NCI-H2196 (cell line): ENCODE results near the gene RNASET2.

Experiments used
- DNase-seq: peaks from one replicate; lab custom pipeline; 2025; ENCODE audit not compliant: unreplicated experiment; lab: John Stamatoyannopoulos, UW

RNASET2 gene, protein sequence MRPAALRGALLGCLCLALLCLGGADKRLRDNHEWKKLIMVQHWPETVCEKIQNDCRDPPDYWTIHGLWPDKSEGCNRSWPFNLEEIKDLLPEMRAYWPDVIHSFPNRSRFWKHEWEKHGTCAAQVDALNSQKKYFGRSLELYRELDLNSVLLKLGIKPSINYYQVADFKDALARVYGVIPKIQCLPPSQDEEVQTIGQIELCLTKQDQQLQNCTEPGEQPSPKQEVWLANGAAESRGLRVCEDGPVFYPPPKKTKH

DNA sequence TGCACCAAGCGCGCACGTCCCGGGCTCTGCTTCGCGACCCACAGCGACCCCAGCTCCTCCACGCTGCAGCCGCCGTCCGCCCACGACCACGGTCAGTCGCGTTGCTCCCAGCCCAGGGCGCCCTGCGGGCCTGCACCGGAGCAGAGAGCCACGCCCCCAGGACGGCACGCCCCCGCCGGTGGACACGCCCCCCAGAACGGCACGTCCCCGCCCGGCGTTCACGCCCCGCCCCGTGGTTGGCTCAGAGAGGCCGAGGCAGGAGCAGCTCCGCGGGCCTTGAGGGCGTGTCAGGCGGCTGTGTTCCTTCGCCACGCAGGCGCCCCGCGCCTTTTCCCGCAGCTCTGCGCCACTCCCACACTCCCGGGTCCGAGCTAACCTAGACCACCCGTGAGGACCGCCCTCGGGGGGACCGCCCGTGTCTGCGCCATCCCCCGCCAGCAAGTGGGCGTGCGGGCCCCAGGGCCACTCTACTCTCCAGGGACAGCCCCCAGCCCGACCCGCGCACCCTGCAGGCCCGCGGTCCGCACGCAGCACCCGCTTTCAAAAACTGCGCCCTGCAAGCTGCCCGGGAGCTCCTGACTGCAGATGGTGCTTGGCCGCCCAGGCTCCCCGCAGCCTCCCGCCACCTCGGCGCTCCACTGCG is at the start of gene RNASET2:
Gene RNASET2, minus strand, starts transcription at position 107 of the 643 bp plus-strand sequence. CDS start 368 bp downstream, outside the sequence.
- peak; percentile 77 for DNase-seq

DNA sequence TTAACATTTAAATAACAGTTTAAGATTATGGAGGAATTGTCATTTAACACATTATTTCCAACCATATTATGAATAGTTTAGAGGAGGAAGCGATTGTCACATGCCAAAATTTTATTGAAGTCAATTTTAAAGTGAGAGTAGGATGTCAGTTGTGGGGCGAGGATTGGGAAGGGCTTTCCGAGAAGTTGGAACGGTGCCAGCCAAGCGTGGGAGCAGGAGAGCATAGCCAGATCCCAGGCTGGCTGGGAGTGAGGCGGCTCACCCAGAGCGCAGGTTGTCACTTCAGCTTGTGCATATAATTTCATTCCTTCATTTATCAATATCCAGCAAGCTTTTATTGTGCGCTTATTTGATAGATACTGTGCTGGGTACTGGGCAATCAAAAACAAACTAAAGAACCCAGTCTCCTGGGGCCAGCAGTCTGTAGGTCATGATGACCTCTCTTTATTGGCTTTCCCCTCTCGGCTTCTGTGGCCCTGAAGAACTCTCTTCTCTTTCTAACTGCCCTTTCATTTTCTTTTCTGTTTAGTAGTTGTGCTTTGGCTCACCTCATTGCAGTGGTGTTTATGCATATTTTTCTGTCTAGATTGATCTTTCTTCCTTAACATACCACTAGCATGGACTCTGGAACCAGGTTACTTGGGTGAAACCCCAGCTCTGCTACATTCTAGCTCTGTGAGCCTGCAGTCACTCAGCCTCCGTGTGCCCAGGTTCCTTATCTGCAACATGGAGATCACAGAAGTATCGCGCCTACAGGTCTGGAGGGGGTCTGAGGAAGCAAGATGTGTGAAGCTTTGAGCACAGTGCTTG is 49.2 kb upstream of the RNASET2 start:
- no peak for DNase-seq

DNA sequence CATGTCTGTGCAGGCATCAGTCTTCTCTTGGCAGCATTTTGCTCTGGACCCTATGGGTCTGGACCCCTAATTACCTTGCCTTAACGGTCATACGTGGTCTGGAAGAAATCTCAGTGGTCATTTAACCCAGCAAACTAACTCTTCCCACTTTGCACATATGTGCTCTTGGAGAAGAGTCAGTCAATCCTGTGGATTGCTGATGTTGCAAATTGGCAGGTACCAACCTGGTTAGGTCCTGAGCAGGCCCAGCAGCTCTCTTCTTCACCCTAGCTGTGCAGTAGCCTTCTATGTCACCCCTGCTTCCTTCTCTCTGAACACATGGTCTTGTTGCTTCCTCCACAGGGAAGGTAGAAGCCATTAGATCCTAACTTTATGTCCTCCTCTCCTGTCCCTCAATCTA is 44.4 kb upstream of the RNASET2 start:
- DNase-seq, result no peak

DNA sequence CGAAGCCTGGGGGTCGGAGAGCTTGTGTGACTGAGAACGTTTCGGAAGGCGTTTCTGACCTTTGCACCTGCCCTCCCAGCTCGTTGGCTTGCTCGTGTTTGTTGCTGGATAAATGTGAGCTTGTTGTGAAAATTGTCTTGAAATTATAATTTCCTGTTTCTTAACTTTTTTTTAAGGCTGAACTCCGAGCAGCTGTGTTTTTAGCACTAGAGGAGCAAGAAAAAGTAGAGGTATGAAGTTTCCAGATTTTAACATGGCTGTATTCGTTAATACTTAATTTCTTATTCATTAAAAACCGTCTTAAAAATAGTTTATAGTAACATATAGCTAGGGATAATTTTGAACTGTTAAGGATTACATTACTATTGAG is 43.5 kb upstream of the RNASET2 start:
- no peak for DNase-seq

DNA sequence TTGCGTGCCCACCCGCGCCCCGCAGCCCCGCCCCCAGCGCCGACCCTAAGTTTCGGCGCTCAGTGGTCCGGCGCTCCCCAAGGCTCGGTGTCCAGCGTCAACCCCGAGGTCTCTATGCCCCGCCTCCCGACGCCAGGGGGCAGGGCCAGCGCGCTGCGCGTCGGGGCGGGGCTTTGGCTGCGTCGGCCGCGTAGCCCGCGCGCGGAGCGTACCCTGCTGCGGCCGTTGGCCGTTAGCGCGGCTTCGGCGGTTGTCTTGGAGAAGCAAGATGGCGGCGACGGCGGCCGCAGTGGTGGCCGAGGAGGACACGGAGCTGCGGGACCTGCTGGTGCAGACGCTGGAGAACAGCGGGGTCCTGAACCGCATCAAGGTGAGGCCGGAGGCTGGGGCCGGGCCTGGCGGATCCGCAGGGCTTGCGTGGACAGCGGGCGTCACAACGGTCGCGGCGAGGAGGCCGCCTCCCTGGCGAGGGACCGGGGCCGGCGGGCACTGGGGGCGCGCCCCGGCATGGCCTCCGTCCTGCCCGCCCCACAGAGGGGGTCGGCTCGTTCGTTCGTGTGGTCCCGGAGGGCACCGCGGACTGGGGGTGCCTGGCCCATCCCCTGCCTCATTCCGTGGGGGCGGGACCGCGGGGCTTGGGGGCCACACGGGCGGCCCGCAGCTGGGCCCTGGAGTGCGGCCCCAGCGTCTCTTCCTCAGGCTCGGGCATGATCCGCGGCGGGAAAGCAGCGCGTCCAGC is 43.0 kb upstream of the RNASET2 start, which contains the start of gene CEP43:
Gene CEP43, plus strand, starts transcription at position 253 of the 739 bp plus-strand sequence. Its CDS starts 16 bp downstream, at position 269.
- peak; percentile 81 for DNase-seq

DNA sequence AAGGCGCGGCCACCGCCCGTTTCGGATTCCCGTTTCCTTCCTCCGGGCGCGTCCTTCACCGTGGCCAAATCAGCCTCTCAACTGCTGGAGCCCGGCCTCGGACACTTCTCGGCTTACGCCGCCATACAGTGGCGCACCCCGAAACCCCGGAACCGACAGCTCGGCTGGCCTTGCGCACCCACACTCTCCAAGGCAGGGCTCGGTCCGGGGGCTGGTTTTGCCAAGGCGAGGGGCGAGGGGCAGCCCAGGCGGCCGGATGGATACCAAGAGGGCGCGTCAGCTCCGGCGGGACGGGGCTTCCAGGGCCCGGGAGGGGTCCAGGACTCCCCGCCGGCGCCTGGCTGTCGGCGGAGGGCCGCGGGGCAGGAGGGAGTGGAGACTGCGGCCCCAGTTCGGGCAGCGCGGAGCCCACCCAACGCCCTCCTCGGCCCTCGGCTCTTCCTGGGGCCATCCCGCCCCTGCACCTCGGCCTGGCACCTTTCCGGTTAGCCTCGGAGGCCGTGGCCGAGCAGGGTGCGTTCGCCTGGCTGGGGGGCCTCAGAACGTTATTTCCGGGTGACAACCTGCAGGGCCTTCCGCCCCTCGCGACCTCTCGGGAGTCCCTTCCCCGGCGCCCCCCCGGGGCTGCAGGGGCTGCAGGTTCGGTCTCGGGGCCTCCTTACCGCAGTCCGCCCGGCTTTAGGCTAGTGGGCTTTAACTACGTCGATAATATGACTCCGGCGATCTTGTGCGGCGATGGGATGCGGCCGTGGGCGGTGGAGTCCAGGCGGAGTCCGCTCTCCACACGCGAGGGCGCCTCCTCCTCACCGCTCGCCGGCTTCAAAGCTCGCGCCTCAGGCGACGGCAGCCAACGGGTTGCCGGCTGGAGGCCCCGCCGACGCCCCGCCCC is 42.1 kb upstream of the RNASET2 start:
- DNase-seq, result no peak

DNA sequence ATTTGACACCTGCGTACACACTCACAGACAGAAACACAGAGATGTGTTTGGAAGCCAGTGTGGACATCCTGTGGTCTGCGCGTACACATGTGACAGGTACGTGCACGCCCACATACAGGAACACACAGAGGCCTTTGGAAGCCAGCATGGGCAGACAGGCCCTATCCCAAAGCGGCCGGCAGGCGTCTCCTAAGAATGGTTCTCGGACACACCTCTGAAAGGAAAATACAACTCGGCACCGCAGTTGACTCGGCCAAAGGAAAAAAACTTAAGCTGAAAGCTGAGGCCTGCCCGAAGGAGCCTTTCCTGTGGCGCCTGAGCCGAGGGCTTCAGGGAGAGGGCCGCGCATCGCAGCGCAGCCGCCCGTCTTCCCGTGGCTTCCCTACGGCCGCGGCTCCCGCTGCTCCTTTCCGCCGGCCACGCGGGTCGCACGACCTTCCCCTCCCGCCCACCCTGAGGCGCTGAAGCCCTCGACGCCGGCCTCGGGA is 41.5 kb upstream of the RNASET2 start:
- DNase-seq, result peak; percentile 62

DNA sequence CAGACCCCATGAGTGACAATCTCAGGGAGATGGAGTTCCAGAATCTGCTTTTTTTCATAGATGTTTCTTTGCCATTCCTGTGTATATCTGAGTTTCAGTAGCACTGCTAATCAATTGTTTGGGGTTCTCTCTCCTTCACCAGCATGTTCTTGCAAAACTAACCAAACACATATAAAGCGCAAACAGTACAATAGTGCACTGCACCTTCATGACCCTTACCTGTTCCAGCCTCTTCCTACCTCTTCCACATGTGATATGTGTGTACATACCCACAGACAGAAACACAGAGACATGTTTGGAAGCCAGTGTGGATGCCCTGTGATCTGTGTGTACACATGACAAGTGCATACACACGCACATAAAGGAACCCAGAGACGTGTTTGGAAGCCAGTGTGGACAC is 41.0 kb upstream of the RNASET2 start:
- no peak for DNase-seq

DNA sequence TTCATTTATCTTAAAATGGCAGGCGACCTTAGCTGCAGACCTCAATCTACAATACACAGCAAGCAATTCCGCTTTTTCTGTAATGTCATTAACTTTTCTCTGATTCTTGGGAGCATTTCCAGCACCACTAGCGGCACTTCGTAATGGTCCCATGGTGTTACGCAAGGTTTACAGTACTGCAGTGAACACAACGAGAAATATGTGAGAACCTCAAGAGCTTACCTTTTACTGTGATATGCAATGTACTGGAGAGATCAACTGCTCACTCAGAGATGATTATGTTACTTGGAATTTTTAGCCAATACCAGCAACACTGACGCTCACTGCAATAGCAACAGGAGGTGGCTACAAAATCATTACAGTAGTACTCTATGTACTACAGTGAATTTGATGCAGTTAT is 40.1 kb upstream of the RNASET2 start:
- DNase-seq, result no peak

DNA sequence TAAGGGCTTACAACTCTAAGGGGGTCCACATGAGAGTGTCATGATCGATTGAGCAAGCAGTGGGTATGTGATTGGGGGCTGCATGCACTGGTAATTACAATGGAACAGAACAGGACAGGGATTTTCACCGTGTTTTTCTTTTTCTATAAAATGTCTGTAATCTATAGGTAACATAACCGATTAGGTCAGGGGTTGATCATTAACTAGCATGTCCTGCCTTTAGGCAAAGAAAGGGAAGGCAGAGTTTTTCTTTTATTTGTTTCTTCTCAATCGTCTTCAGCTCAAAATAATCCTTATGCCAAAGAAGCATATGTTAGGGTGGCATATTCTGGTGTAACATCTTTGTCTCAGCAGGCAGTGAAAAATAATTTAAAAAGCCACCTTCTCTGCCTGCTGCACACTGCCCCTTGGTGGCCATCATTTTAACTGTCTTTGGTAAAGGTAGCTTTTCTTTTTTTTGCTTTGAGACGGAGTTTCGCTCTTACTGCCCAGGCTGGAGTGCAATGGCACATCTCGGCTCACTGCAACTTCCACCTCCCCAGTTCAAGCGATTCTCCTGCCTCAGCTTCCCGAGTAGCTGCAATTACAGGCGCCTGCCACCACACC is 33.2 kb upstream of the RNASET2 start:
- peak; percentile 3 for DNase-seq

DNA sequence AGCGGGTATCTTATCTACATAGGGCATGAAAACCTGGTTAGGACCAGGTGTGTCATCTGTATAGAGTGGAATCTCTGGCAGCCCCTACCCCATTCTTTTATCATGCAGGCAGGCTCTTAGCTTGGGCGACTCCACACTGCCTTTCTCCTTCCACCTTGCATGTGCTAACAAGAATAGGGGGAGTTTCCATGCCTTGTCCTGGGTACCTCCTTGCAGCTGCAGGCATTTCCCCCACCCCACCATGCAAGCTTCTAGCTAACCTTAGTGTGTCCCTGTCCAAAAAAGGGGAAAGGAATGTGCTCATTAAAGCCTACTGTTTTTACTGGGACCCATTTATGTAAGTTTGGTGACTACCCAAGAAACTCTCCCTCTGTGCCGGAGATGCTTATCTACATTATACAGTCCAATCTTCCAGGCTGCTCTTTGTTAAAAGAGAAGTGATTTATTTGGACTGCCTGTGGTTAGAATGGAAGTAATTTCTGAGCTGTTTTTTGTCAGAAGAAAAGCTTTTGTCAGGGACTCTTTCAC is 32.4 kb upstream of the RNASET2 start:
- DNase-seq, result no peak

DNA sequence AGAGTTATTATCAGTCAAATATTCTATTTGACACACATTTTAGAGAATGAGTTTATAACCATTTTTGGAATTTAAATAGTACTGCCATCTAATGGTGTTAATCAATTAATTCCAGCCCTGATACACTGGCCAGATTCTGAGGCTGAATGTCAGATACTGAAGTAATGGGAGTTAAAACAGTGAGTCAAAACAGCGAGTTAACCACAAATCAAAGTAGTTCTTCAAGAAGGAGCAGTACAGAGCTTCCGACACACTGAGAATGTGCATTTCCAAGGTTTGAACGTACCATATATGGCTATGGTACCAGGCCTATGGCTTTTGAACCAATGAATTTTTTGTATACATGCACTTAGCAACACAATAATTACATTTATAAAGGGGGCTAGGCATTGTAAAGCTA is 31.6 kb upstream of the RNASET2 start:
- DNase-seq, result no peak

DNA sequence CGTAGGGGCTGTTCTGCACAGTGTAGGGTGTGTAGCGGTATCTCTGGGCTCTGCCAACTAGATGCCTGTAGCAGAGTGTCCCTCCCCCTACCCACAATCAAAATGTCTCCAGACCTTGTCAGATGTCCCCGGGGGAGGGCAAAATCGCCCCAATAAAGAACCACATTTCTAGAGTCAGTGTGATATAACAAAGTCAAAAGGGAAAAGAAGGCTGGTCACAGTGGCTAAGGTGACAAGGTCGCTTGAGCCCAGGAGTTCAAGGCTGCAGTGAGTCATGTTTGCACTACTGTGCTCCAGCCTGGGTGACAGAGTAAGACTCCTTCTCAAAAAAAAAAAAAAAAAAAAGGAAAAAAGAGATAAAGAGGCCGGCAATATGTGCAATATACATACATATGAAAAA is 31.1 kb upstream of the RNASET2 start:
- no peak for DNase-seq

DNA sequence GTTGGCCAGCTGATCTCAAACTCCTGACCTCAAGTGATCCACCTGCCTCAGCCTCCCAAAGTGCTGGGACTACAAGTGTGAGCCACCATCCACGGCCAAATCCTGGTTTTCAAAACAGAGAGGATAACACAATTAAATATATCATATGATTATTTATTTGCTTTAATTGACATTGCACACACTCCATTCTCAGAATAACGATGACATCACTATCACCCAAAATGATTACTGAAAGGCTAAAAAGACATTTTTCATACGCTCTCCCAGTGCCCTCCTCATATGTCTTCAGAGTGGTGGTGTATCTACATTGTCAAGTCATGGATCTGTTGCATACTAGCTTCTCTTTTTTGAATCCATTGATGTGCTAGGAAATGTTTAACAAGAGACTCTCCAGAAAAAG is 24.4 kb upstream of the RNASET2 start:
- no peak for DNase-seq

DNA sequence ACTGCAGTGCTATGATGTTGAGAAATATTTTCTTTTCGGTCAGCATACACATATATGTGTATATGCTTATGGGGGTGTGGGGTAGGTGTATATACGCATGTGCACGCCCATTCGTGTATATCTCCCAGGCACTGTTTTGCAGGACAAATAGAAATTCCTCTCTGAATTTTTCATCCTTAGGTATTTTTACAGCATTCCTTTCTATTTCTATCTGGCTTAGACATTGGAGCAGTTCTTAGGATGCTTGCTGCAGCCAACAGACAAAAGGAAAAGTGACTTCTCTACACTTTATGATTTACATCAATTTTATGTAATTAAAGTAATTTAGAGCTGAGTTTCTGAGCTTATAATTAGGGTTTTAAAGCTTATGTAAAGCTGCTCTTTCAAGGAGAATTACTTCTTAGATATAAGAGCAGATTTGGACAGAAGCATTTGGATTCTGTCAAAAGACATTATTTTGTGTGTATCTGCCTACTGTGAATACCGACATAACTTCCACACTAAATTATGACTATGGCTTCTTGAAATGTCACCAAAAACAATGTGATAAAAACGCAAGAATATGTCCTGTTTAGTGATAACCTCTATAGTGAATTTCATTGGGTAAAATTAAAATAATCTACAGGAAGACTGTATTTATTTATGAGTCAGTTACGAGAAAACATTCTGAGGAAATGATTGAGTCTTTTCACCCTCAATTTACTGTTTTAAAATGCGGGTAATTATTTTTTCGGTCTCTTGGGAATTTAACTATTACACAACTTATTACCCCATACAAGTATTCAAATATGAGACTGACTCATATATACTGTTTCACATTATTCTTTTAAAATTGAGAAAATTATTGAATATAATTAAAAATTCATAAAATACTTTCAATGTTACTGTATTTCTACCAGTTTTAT is 21.5 kb upstream of the RNASET2 start:
- no peak for DNase-seq

DNA sequence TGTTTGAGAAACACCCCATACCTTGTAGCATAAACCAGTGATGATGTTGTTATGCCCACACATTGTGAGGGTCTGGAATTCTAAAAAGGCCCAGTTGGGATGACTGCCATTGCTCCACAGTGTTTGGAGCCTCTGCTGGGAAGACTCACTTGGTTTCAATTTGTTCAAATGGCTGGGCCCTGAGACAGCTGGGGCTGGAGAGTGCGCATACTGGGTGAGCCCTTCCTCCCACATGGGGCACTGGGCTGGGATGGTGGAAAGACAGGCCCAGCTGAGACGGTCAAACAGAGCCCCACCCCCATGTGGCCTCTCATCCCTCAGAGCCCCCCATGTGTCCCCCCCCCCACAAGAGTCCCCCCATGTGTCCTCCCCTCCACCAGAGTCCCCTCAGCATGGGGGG is 20.3 kb upstream of the RNASET2 start:
- no peak for DNase-seq

DNA sequence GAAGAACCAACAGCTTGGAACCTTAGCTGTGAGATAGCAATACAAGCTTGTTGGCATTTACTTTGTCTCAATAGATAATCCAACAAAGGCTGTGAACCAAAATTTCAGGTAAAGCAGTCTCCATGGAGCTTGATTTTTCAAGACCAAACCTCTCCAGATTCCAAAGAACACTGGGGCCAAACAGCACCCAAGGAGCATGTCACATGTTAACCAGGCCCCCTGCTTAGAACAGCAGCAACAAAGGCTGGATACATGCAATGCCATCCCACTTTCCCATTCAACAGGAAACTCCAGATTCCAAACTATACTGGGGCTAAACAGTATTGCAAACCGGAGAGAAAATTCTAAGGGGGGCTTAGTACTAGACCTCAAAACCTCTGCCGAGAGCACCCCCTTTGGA is 15.8 kb upstream of the RNASET2 start:
- DNase-seq, result no peak

DNA sequence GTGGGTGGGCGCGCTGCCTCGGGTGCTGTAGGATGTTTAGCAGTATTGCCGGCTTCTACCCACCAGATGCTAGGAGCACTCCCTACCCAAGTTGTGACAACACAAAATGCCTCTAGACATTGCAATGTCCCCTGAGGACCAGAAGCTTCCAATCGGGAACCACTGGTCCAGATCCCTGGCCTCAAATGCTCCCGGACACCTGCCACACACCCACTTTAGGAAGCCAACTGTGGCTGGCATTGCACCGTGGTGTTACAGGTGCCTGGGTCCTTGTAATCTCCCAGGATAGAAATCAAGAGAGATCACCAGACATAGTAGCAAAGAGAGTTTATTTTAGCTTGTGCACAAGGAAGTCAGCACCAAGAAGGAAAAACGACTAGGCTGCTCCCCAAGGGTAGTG is 14.9 kb upstream of the RNASET2 start:
- DNase-seq, result no peak
